Head of caudate nucleus (tissue), 42 donors: ENCODE measurements around the gene SNRPE.
"Not testable (repeated sequence)": the region's sequence is repeated elsewhere in the genome, so short reads cannot be mapped to it uniquely, and the experiment has no call there.

ENCODE experiments used
- DNase-seq, 42 donors: peaks; one replicate each; pipeline versions ENCODE4 v3.0.0 to v3.0.0-alpha.2; 2020 to 2021; ENCODE audit warnings: mixed read lengths in 7 of 42
- intact Hi-C: fragments of 100-400 bp; cut with DNase I; formaldehyde crosslinking; loops from one replicate; pipeline ENCODE4 v1.15.0; 2022

Gene SNRPE

GRCh38 chr1:203861379-203862184 lies at the start of gene SNRPE:
SNRPE (plus strand) TSS chr1:203861599; CDS start chr1:203861660, 61 bp downstream.
- intact Hi-C loops: loop anchor here (2.0 to 10.0 kb wide), 3 partner anchors 67 to 503 kb away; partner anchors contain the start of genes ZBED6 and ZC3H11A
- peak; percentile 92 to 99 (median 96) for DNase-seq

GRCh38 chr1:203813581-203814341 lies 47.6 kb upstream of the SNRPE start:
- intact Hi-C loops: no loop called here
- no peak for DNase-seq

- no peak for DNase-seq
- intact Hi-C loops: no loop called here
These were observed 43.0 kb upstream of the SNRPE start for GRCh38 chr1:203818399-203818798.

GRCh38 chr1:203823306-203823705 lies 38.1 kb upstream of the SNRPE start:
- intact Hi-C loops: no loop called here
- no peak for DNase-seq

- DNase-seq: no peak
- intact Hi-C loops: no loop called here
These were observed 35.2 kb upstream of the SNRPE start for GRCh38 chr1:203826175-203826574.

- intact Hi-C loops: no loop called here
These were observed 33.4 kb upstream of the SNRPE start for GRCh38 chr1:203828002-203828401.

GRCh38 chr1:203828503-203828902 lies 32.9 kb upstream of the SNRPE start:
- no peak for DNase-seq
- intact Hi-C loops: no loop called here

More at GRCh38 chr1:203828002-203828401, 33.4 kb upstream of the SNRPE start:
- no peak for DNase-seq

- intact Hi-C loops, DNase-seq: not testable (repeated sequence)
These were observed 32.2 kb upstream of the SNRPE start for GRCh38 chr1:203829247-203829646.

- intact Hi-C loops: no loop called here
- no peak for DNase-seq
These were observed 25.9 kb upstream of the SNRPE start for GRCh38 chr1:203835476-203835875.

GRCh38 chr1:203839081-203839480 lies 22.3 kb upstream of the SNRPE start:
- DNase-seq: no peak
- intact Hi-C loops: no loop called here

GRCh38 chr1:203840208-203840808 lies 21.1 kb upstream of the SNRPE start:
- DNase-seq: no peak
- intact Hi-C loops: no loop called here

- DNase-seq: no peak
These were observed 18.9 kb upstream of the SNRPE start for GRCh38 chr1:203842559-203842876.

GRCh38 chr1:203843435-203843834 lies 18.0 kb upstream of the SNRPE start:
- intact Hi-C loops: no loop called here

More at GRCh38 chr1:203842559-203842876, 18.9 kb upstream of the SNRPE start:
- intact Hi-C loops: no loop called here

GRCh38 chr1:203853112-203853511 lies 8.3 kb upstream of the SNRPE start:
- intact Hi-C loops: not testable (repeated sequence)

More at GRCh38 chr1:203843435-203843834, 18.0 kb upstream of the SNRPE start:
- DNase-seq: no peak

GRCh38 chr1:203858055-203858454 lies 3.3 kb upstream of the SNRPE start:
- intact Hi-C loops: no loop called here
- DNase-seq: no peak

More at GRCh38 chr1:203853112-203853511, 8.3 kb upstream of the SNRPE start:
- not testable (repeated sequence) for DNase-seq

- intact Hi-C loops: no loop called here
- no peak for DNase-seq
These were observed 2.4 kb upstream of the SNRPE start for GRCh38 chr1:203858975-203859374.

GRCh38 chr1:203860396-203861025 lies 888 bp upstream of the SNRPE start:
- peak in 3 of 42 donors; percentile 6 to 18 (median 13) for DNase-seq
- intact Hi-C loops: loop anchor here (2.0 to 10.0 kb wide), 3 partner anchors 66 to 504 kb away; partner anchors contain the start of genes ZBED6 and ZC3H11A

GRCh38 chr1:203867802-203868201 lies 6.4 kb downstream of the SNRPE start:
- intact Hi-C loops: loop anchor here (10.0 kb wide), 2 partner anchors 73 to 497 kb away; partner anchors contain the start of genes ZBED6 and ZC3H11A
- no peak for DNase-seq

GRCh38 chr1:203870245-203870644 lies 8.8 kb downstream of the SNRPE start:
- intact Hi-C loops: loop anchor here (10.0 kb wide), 1 partner anchor 125 kb away; no protein-coding TSS in a partner anchor
- DNase-seq: no peak
